ENCODE data around the gene XXYLT1.
"Not testable (repeated sequence)": the region's sequence is repeated elsewhere in the genome, so short reads cannot be mapped to it uniquely, and the experiment has no call there.

The XXYLT1 gene

GRCh38 chr3:195270817-195271409 lies at the start of gene XXYLT1:
XXYLT1 (minus strand) TSS chr3:195271159; CDS start chr3:195271058, 101 bp downstream.
- DNase-seq (ENCODE audit: low read depth): peak; percentile 83

- peak; percentile 3 for DNase-seq (ENCODE audit: low read depth)
Observed at GRCh38 chr3:195319060-195319459, 48.1 kb upstream of the XXYLT1 start.

- DNase-seq (ENCODE audit: low read depth): no peak
Observed at GRCh38 chr3:195312714-195313113, 41.8 kb upstream of the XXYLT1 start.

GRCh38 chr3:195307711-195308110 lies 36.8 kb upstream of the XXYLT1 start:
- no peak for DNase-seq (ENCODE audit: low read depth)

GRCh38 chr3:195306369-195306768 lies 35.4 kb upstream of the XXYLT1 start:
- no peak for DNase-seq (ENCODE audit: low read depth)

- peak; percentile 22 for DNase-seq (ENCODE audit: low read depth)
Observed at GRCh38 chr3:195302431-195302830, 31.5 kb upstream of the XXYLT1 start.

- no peak for DNase-seq (ENCODE audit: low read depth)
Observed at GRCh38 chr3:195297446-195297845, 26.5 kb upstream of the XXYLT1 start.

GRCh38 chr3:195296662-195297061 lies 25.7 kb upstream of the XXYLT1 start:
- DNase-seq (ENCODE audit: low read depth): no peak

GRCh38 chr3:195291121-195291520 lies 20.2 kb upstream of the XXYLT1 start:
- DNase-seq (ENCODE audit: low read depth): no peak

- not testable (repeated sequence) for DNase-seq (ENCODE audit: low read depth)
Observed at GRCh38 chr3:195290643-195291042, 19.7 kb upstream of the XXYLT1 start.

GRCh38 chr3:195286115-195286872 lies 15.3 kb upstream of the XXYLT1 start:
- peak; percentile 67 for DNase-seq (ENCODE audit: low read depth)

- DNase-seq (ENCODE audit: low read depth): no peak
Observed at GRCh38 chr3:195285372-195285771, 14.4 kb upstream of the XXYLT1 start.

GRCh38 chr3:195284842-195285241 lies 13.9 kb upstream of the XXYLT1 start:
- DNase-seq (ENCODE audit: low read depth): no peak

GRCh38 chr3:195282961-195283360 lies 12.0 kb upstream of the XXYLT1 start:
- DNase-seq (ENCODE audit: low read depth): no peak

GRCh38 chr3:195274259-195274966 lies 3.5 kb upstream of the XXYLT1 start:
- DNase-seq (ENCODE audit: low read depth): no peak

GRCh38 chr3:195271410-195272243 lies 668 bp upstream of the XXYLT1 start:
- peak; percentile 87 for DNase-seq (ENCODE audit: low read depth)

- peak; percentile 59 for DNase-seq (ENCODE audit: low read depth)
Observed at GRCh38 chr3:195270079-195270816, 711 bp downstream of the XXYLT1 start.

- DNase-seq (ENCODE audit: low read depth): no peak
Observed at GRCh38 chr3:195269375-195270078, 1.4 kb downstream of the XXYLT1 start.

- no peak for DNase-seq (ENCODE audit: low read depth)
Observed at GRCh38 chr3:195268576-195269309, 2.2 kb downstream of the XXYLT1 start.

- no peak for DNase-seq (ENCODE audit: low read depth)
Observed at GRCh38 chr3:195267096-195267495, 3.9 kb downstream of the XXYLT1 start.

Data from iris pigment epithelial cell (primary cell).